K562 (cell line): ENCODE results near the gene EN2. TPM values are rescaled to one million over a fixed set of nuclear protein-coding genes. Genes with fewer than 3 reads are reported as not detected.

ENCODE experiments used
- E2F3 ChIP-seq: fragments of 250-450 bp; sonication (Bioruptor Pico); IDR thresholded peaks from 2 replicates; pipeline ENCODE4 v1.4.0; 2020; ENCODE audit warnings: mild to moderate bottlenecking
- L3MBTL2 ChIP-seq: fragments of 450-650 bp; IDR thresholded peaks from 2 replicates; pipeline ENCODE4 v1.6.1; 2016; ENCODE audit warnings: mild to moderate bottlenecking, moderate library complexity
- NUFIP1 ChIP-seq: fragments of 450-650 bp; IDR thresholded peaks from 2 replicates; pipeline ENCODE4 v1.6.1; 2018; ENCODE audit not compliant: partially characterized antibody
- STAT5B ChIP-seq: fragments of 250-450 bp; sonication (Bioruptor Pico); IDR thresholded peaks from 2 replicates; pipeline ENCODE4 v1.8.0; 2021; ENCODE audit warnings: mild to moderate bottlenecking, inconsistent platforms
- TSC22D4 ChIP-seq: fragments of 450-650 bp; IDR thresholded peaks from 2 replicates; pipeline ENCODE4 v1.6.1; 2016; ENCODE audit warnings: missing genetic modification characterization, missing biosample characterization, control low read depth
- YY1 ChIP-seq, 3 experiments: IDR thresholded peaks; 2 replicates each; pipeline ENCODE4 v1.6.1; 2011; ENCODE audit warnings: low read length in 2 of 3, mild to moderate bottlenecking in 2 of 3, moderate library complexity in 2 of 3, borderline replicate concordance in 1 of 3, control low read depth in 1 of 3, low read depth in 1 of 3; ENCODE audit not compliant: insufficient read depth in 3 of 3, insufficient replicate concordance in 2 of 3, control insufficient read depth in 1 of 3, insufficient read length in 1 of 3; ENCODE audit errors: extremely low read depth in 1 of 3
- ZNF12 ChIP-seq: sonication (generic); formaldehyde crosslinking; IDR thresholded peaks from 2 replicates; pipeline ENCODE4 v1.4.0; 2020; ENCODE audit warnings: mild to moderate bottlenecking, missing genetic modification reagents
- ZNF23 ChIP-seq: fragments of 250-450 bp; sonication (Bioruptor Pico); IDR thresholded peaks from 2 replicates; pipeline ENCODE4 v1.4.0; 2020; ENCODE audit warnings: mild to moderate bottlenecking
- ZNF592 ChIP-seq: fragments of 450-650 bp; IDR thresholded peaks from 2 replicates; pipeline ENCODE4 v1.6.1; 2017; ENCODE audit warnings: antibody characterized with exemption, mild to moderate bottlenecking
- polyA plus RNA-seq, 8 experiments: library from polyadenylated mRNA; depleted of rRNA in 4 of 8; stranded (reverse) in 5 of 8; unstranded in 3 of 8; fragments of >200 nt; fragmentation: Nextera tagmentation in 2 of 8; fragmentation: Illumina TruSeq in 1 of 8; extraction: Ambion mirVana in 2 of 8; extraction: Trizol in 1 of 8; gene quantifications; 2 replicates each; pipeline versions ENCODE4 v1.2.1 to v1.2.3, GENCODE V29; 2011 to 2014; ENCODE audit warnings: inconsistent platforms in 1 of 8, missing spikeins in 1 of 8
- total RNA-seq, 7 experiments: library from RNA; depleted of rRNA in 6 of 7; stranded (reverse); fragments of >200 nt in 6 of 7; fragmentation: Illumina TruSeq in 2 of 7; extraction: Trizol in 2 of 7; gene quantifications; 2 replicates each; pipeline versions ENCODE4 v1.2.1 to v1.2.3, GENCODE V29; 2011 to 2021; ENCODE audit warnings: low replicate concordance in 1 of 7
- TF ChIP-seq, protein P1 (sequence below): sonication (generic); formaldehyde crosslinking; IDR thresholded peaks from 2 replicates; pipeline ENCODE4 v1.5.0; 2020; ENCODE audit warnings: missing genetic modification reagents
- TF ChIP-seq, protein P2 (sequence below): fragments of 450-650 bp; IDR thresholded peaks from 2 replicates; pipeline ENCODE4 v1.6.1; 2016; ENCODE audit warnings: low read depth, mild to moderate bottlenecking, moderate library complexity
- TF ChIP-seq, protein P3 (sequence below), 2 experiments: fragments of 450-650 bp; formaldehyde crosslinking in 1 of 2; IDR thresholded peaks; 2 replicates each; pipeline versions ENCODE4 v1.4.0 to v1.6.1; 2014 to 2020; ENCODE audit warnings: mild to moderate bottlenecking in 2 of 2, borderline replicate concordance in 1 of 2, low read depth in 1 of 2

EN2 gene
- total and polyA plus RNA-seq, 9 of the 15 experiments (the other 6 are each of a cell fraction or from before 2014, with no cell fraction given), result 0.04 TPM; not detected in 7

- TF ChIP-seq, protein P1, sequence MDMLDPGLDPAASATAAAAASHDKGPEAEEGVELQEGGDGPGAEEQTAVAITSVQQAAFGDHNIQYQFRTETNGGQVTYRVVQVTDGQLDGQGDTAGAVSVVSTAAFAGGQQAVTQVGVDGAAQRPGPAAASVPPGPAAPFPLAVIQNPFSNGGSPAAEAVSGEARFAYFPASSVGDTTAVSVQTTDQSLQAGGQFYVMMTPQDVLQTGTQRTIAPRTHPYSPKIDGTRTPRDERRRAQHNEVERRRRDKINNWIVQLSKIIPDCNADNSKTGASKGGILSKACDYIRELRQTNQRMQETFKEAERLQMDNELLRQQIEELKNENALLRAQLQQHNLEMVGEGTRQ (CRISPR knock-in tag), result peak; percentile 91
- TF ChIP-seq YY1 (IDR thresholded peaks at IDR 0.05; ENCODE audit: borderline replicate concordance in 1 of 3, control insufficient read depth in 1 of 3, extremely low read depth in 1 of 3, insufficient read depth in 3 of 3, insufficient read length in 1 of 3, insufficient replicate concordance in 2 of 3, low read depth in 1 of 3, low read length in 2 of 3), result peak in 2 of 3 experiments; percentile 26 to 76
- TF ChIP-seq L3MBTL2, result peak; percentile 90
- TF ChIP-seq ZNF23, result no peak
- TF ChIP-seq TSC22D4 (tag), result no peak
- TF ChIP-seq, protein P2, sequence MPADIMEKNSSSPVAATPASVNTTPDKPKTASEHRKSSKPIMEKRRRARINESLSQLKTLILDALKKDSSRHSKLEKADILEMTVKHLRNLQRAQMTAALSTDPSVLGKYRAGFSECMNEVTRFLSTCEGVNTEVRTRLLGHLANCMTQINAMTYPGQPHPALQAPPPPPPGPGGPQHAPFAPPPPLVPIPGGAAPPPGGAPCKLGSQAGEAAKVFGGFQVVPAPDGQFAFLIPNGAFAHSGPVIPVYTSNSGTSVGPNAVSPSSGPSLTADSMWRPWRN, result peak; percentile 73
- no peak for TF ChIP-seq ZNF592
- no peak for TF ChIP-seq NUFIP1
- no peak for TF ChIP-seq ZNF12
- no peak for TF ChIP-seq E2F3 (CRISPR knock-in tag)
- no peak for TF ChIP-seq STAT5B (CRISPR knock-in tag)
- TF ChIP-seq, protein P3, sequence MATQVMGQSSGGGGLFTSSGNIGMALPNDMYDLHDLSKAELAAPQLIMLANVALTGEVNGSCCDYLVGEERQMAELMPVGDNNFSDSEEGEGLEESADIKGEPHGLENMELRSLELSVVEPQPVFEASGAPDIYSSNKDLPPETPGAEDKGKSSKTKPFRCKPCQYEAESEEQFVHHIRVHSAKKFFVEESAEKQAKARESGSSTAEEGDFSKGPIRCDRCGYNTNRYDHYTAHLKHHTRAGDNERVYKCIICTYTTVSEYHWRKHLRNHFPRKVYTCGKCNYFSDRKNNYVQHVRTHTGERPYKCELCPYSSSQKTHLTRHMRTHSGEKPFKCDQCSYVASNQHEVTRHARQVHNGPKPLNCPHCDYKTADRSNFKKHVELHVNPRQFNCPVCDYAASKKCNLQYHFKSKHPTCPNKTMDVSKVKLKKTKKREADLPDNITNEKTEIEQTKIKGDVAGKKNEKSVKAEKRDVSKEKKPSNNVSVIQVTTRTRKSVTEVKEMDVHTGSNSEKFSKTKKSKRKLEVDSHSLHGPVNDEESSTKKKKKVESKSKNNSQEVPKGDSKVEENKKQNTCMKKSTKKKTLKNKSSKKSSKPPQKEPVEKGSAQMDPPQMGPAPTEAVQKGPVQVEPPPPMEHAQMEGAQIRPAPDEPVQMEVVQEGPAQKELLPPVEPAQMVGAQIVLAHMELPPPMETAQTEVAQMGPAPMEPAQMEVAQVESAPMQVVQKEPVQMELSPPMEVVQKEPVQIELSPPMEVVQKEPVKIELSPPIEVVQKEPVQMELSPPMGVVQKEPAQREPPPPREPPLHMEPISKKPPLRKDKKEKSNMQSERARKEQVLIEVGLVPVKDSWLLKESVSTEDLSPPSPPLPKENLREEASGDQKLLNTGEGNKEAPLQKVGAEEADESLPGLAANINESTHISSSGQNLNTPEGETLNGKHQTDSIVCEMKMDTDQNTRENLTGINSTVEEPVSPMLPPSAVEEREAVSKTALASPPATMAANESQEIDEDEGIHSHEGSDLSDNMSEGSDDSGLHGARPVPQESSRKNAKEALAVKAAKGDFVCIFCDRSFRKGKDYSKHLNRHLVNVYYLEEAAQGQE (IDR thresholded peaks at IDR 0.05; ENCODE audit: borderline replicate concordance), result 0 out of 2 replicates have a peak, but pooled peaks have one; percentile 25
- TF ChIP-seq, protein P3 (CRISPR knock-in tag; IDR thresholded peaks at IDR 0.05; ENCODE audit: low read depth), result no peak
Observed at GRCh38 chr7:155456738-155457543, 988 bp upstream of the EN2 start (continued).
